Activated CD4-positive, alpha-beta memory T cell treated with anti-CD3 and anti-CD28 coated beads for 36 hours (primary cell): Measurements from ENCODE around the gene FIGNL2. TPM values are rescaled to one million over a fixed set of nuclear protein-coding genes. Genes with fewer than 3 reads are reported as not detected.
A peak's percentile ranks its signal among the peaks of the same experiment; 100 is the strongest.

Source experiments
- CTCF ChIA-PET: fragments of 350-600 bp; sonication (Branson Sonifier 250); formaldehyde crosslinking; loops from one replicate; lab custom pipeline; 2021; ENCODE audit warnings: antibody characterized with exemption, inconsistent platforms; lab: Charles Lee
- POLR2A ChIA-PET: fragments of 350-600 bp; sonication (Branson Sonifier 250); formaldehyde crosslinking; loops from one replicate; lab custom pipeline; 2021; ENCODE audit warnings: antibody characterized with exemption; lab: Charles Lee
- DNase-seq: peaks from one replicate; pipeline ENCODE4 v3.0.0-alpha.2; 2020
- H3K27ac Mint-ChIP-seq: one replicate; pipeline ENCODE4 v1.8.0; 2021; ENCODE audit warnings: mixed read lengths
- H3K27me3 Mint-ChIP-seq: one replicate; pipeline ENCODE4 v1.8.0; 2021; ENCODE audit warnings: mixed read lengths
- H3K36me3 Mint-ChIP-seq: one replicate; pipeline ENCODE4 v1.8.0; 2021; ENCODE audit warnings: mixed read lengths
- H3K4me1 Mint-ChIP-seq: one replicate; pipeline ENCODE4 v1.8.0; 2021; ENCODE audit warnings: low read depth, mixed read lengths
- H3K4me3 Mint-ChIP-seq: one replicate; pipeline ENCODE4 v1.8.0; 2021; ENCODE audit warnings: mild to moderate bottlenecking, mixed read lengths
- H3K9me3 Mint-ChIP-seq: one replicate; pipeline ENCODE4 v1.8.0; 2021; ENCODE audit warnings: mixed read lengths
- intact Hi-C: fragments of 100-400 bp; cut with micrococcal nuclease; formaldehyde crosslinking; loops from one replicate; pipeline ENCODE4 v1.15.1; 2023
- total RNA-seq, 2 experiments: library from RNA; stranded (reverse); gene quantifications; one replicate each; pipeline ENCODE4 v1.2.3, GENCODE V29; 2021

Gene FIGNL2
- total RNA-seq, 2 experiments from 2014 or later, result 0.29 to 0.31 TPM

DNA sequence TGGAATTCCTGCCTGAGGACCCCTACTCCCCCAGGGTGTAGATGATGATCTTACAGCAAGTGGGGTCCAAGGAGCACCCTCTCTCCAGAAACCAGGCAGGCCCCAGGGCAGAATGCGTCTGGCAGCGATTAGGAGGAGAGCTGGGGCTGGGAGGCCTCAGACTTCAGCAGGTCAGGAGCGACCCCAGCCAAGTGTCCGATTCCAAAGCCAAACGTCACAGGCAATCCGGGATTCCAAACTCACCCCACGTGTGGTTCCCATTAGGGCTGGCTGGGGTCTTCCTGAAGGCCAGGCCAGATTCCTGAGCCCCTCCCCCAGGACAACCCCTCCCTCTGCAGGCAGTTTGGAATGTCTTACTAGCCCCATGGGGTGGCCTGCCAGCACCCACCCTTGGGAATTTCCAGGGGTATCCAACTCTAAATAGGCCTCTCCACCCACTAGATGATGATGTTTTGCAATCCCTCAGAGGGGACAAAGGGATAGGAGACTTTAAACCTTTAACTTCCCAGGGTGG, 17.3 kb upstream of the FIGNL2 start:
- ChIA-PET POLR2A (no interaction called here), CTCF (no interaction called here)
- intact Hi-C loops, result loop anchor here (5.0 kb wide), 1 partner anchor 39 kb away; no protein-coding TSS in a partner anchor
- H3K36me3 Mint-ChIP-seq, result no peaks in the 10 kb centered on the region
- H3K27me3 Mint-ChIP-seq, result peaks cover 64% of the 10 kb centered on the region
- no peak overlapping the region for H3K4me3 Mint-ChIP-seq
- no peaks in the 10 kb centered on the region for H3K9me3 Mint-ChIP-seq
- no peak for DNase-seq
- H3K27ac Mint-ChIP-seq, result no peak overlapping the region
- peaks cover 13% of the 10 kb centered on the region for H3K4me1 Mint-ChIP-seq

- DNase-seq, result no peak
- Mint-ChIP-seq H3K36me3 (no peaks in the 10 kb centered on the region), H3K9me3 (no peaks in the 10 kb centered on the region), H3K27me3 (peaks cover 61% of the 10 kb centered on the region), H3K4me1 (peaks cover 8% of the 10 kb centered on the region), H3K4me3 (no peak overlapping the region), H3K27ac (no peak overlapping the region)
- ChIA-PET POLR2A (no interaction called here), CTCF (interaction anchor here (0.6 to 1.3 kb wide), 4 partner anchors 10 to 160 kb away, joined by 3 to 6 read pairs (median 4); no protein-coding TSS in a partner anchor)
- intact Hi-C loops, result loop anchor here (5.0 kb wide), 1 partner anchor 38 kb away; no protein-coding TSS in a partner anchor
Observed at GRCh38 chr12:51864833-51865670, 16.5 kb upstream of the FIGNL2 start.

GRCh38 chr12:51863933-51864832, 15.7 kb upstream of the FIGNL2 start:
- Mint-ChIP-seq H3K36me3 (no peaks in the 10 kb centered on the region), H3K27me3 (peaks cover 56% of the 10 kb centered on the region), H3K27ac (no peak overlapping the region), H3K4me3 (peak overlapping the region; percentile 12), H3K4me1 (peaks cover 8% of the 10 kb centered on the region), H3K9me3 (no peaks in the 10 kb centered on the region)
- intact Hi-C loops, result no loop called here
- DNase-seq, result peak; percentile 58
- CTCF ChIA-PET, result interaction anchor here (0.6 to 1.3 kb wide), 4 partner anchors 11 to 161 kb away, joined by 3 to 6 read pairs (median 4); no protein-coding TSS in a partner anchor
- POLR2A ChIA-PET, result interaction anchor here (0.6 kb wide), 1 partner anchor 54 kb away, joined by 3 read pairs; no protein-coding TSS in a partner anchor

GRCh38 chr12:51863363-51863932, 14.9 kb upstream of the FIGNL2 start:
- peaks cover 51% of the 10 kb centered on the region for H3K27me3 Mint-ChIP-seq
- H3K4me3 Mint-ChIP-seq, result no peak overlapping the region
- DNase-seq, result no peak
- ChIA-PET POLR2A (interaction anchor here (1.6 kb wide), 1 partner anchor 35 kb away, joined by 3 read pairs; no protein-coding TSS in a partner anchor), CTCF (interaction anchor here (0.8 to 1.1 kb wide), 1 partner anchor 12 kb away, joined by 4 to 6 read pairs; no protein-coding TSS in a partner anchor)
- H3K27ac Mint-ChIP-seq, result no peak overlapping the region
- no peaks in the 10 kb centered on the region for H3K9me3 Mint-ChIP-seq
- peaks cover 8% of the 10 kb centered on the region for H3K4me1 Mint-ChIP-seq
- intact Hi-C loops, result no loop called here
- no peaks in the 10 kb centered on the region for H3K36me3 Mint-ChIP-seq

DNA sequence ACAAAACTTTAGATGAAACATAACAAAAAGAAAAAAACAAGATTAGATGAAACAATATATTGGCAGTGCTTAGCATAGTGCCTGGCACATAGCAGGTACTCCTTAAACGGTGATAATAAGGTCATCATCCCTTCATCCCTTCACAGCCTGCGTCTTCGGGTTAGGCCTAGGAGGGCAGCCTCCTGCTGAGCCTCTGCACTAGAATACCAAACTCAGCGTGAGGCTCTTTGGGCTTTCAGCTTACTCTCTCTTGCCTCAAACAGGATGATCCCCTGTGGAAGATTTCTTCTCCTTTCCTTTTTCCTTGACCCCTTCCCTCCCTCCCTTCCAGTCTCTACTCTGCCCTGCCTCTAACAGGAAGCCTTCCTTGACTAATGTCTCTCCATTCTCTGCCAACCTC, 14.4 kb upstream of the FIGNL2 start:
- H3K27me3 Mint-ChIP-seq, result peaks cover 46% of the 10 kb centered on the region
- no peak for DNase-seq
- H3K9me3 Mint-ChIP-seq, result no peaks in the 10 kb centered on the region
- intact Hi-C loops, result no loop called here
- no peaks in the 10 kb centered on the region for H3K36me3 Mint-ChIP-seq
- no peak overlapping the region for H3K27ac Mint-ChIP-seq
- peaks cover 8% of the 10 kb centered on the region for H3K4me1 Mint-ChIP-seq
- no peak overlapping the region for H3K4me3 Mint-ChIP-seq
- ChIA-PET CTCF (interaction anchor here (0.8 kb wide), 1 partner anchor 12 kb away, joined by 4 read pairs; no protein-coding TSS in a partner anchor), POLR2A (interaction anchor here (1.6 kb wide), 1 partner anchor 35 kb away, joined by 3 read pairs; no protein-coding TSS in a partner anchor)

- Mint-ChIP-seq H3K4me1 (peaks cover 8% of the 10 kb centered on the region), H3K4me3 (no peak overlapping the region), H3K36me3 (no peaks in the 10 kb centered on the region), H3K27me3 (peaks cover 44% of the 10 kb centered on the region), H3K9me3 (no peaks in the 10 kb centered on the region), H3K27ac (no peak overlapping the region)
- no peak for DNase-seq
- intact Hi-C loops, result no loop called here
- POLR2A ChIA-PET, result no interaction called here
- CTCF ChIA-PET, result no interaction called here
Observed at GRCh38 chr12:51860986-51861385, 12.5 kb upstream of the FIGNL2 start.

DNA sequence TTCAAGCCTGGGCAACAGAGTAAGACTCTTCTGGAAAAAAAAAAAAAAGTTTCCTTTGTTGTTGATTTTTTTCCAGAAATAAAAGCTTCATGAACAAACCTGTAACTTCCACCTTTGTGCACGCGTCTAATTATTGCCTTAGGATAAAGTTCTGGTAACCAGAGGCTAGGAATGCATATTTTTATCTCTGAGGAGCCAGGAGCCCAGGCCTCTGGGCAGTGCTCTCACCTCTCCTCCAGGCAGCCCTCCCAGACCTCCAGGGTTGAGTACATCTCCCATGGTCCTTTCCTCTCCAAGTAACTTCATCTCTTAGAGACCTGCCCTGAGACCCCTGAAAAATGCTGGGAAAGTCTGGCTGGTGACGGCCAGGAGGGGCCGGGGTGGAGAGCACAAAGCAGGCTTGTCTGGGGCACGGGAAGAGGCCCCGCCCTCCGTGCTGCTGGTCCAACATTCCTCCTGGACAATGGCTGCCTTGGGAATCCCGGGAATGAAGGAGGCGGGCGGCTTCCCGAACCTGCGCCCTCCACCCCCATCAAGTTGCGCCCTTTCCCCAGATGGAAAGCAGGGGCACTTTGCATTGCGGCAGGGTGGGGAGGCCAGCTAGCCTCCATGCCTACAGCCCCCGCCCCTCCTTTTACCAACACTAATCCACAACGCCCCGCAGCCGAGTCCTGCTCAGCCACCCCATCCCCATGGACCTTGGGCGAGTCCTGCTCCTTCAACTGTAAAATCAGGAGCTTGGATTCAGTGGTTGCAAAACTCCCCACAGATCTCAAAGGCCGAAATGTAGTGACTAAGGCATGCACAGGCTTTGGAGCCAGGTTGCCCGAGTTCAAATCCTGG, 7.3 kb upstream of the FIGNL2 start:
- DNase-seq, result no peak
- Mint-ChIP-seq H3K4me1 (peaks cover 9% of the 10 kb centered on the region), H3K4me3 (no peak overlapping the region), H3K36me3 (no peaks in the 10 kb centered on the region), H3K27ac (no peak overlapping the region), H3K9me3 (no peaks in the 10 kb centered on the region), H3K27me3 (peaks cover 13% of the 10 kb centered on the region)
- ChIA-PET CTCF (interaction anchor here (0.6 kb wide), 1 partner anchor 469 kb away, joined by 3 read pairs; no protein-coding TSS in a partner anchor), POLR2A (interaction anchor here (0.6 kb wide), 1 partner anchor 356 kb away, joined by 4 read pairs; no protein-coding TSS in a partner anchor)
- intact Hi-C loops, result no loop called here

DNA sequence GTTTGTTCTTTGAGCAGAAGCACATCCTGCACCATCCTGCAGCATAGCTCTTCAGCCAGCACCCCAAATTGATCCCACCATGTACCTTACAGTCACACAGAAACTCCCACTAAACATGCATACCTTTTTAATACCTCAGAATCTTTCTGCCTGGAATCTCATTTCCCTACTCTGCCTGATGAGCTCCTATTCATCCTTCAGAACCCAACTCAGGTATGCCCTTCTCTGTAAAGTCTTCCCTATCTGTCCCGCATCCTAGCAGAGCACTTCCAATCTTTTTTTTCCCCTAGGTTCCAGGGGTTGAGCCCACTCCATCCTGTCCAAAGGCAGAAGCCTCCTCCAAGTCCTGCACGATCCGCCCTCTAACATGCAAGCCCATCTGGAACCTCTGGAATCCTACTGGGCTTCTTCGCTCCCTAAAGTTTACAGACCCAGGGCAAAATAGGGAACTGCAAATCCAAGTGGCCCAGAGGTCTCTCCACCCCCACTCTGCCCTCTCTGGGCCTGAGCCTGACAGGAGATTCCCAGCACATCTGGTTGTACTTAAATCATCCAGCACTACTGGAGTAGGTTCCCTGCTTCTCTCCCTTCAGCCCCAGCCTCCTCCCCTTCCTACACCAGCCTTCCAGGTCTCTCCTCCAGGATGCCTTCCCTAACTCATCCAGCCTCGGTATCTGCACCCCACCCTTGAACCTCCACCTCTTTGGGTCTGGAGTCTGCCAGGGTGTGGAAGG, 4.1 kb upstream of the FIGNL2 start:
- H3K9me3 Mint-ChIP-seq, result no peaks in the 10 kb centered on the region
- H3K36me3 Mint-ChIP-seq, result no peaks in the 10 kb centered on the region
- intact Hi-C loops, result no loop called here
- H3K4me3 Mint-ChIP-seq, result no peak overlapping the region
- H3K4me1 Mint-ChIP-seq, result peaks cover 11% of the 10 kb centered on the region
- POLR2A ChIA-PET, result no interaction called here
- H3K27me3 Mint-ChIP-seq, result peaks cover 16% of the 10 kb centered on the region
- no peak overlapping the region for H3K27ac Mint-ChIP-seq
- CTCF ChIA-PET, result no interaction called here
- no peak for DNase-seq

DNA sequence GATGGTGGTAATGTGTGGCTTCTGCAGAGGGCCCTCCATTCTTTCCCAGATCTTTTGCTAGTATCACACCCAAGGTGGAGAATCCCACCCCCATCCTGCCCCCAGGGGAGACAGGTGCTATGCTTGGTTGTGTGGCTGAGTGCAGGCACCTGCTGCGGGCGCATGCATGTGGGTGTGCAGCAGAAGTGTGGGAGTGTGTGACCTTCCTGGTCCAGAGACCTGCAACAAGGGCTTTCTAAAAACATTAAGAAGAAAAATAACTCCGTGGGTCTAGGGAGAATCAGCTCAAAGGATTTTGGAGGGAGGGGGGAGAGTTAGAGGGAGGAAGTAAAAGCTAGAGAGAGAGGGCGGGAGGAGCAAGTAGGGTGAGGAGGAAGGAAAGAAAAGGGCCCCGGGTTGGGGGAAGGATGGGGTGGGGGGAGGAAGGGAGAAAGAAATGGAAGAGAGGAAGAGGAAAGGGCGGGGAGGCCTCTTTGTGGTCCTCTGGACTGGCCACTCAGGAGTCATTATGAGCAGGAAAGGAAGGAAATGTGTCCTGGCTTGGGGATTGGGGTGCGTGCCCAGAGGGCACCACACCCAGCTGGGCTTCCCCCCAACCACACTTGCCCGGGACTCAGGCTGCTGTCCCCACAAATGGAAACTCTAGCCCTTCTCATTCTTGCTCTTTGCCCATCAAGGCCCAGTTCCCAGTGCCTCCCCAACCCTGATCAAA, 3.1 kb upstream of the FIGNL2 start:
- Mint-ChIP-seq H3K27ac (no peak overlapping the region), H3K27me3 (peaks cover 16% of the 10 kb centered on the region), H3K4me1 (peaks cover 14% of the 10 kb centered on the region), H3K4me3 (no peak overlapping the region), H3K9me3 (no peaks in the 10 kb centered on the region), H3K36me3 (no peaks in the 10 kb centered on the region)
- ChIA-PET POLR2A (no interaction called here), CTCF (interaction anchor here (0.6 kb wide), 1 partner anchor 127 kb away, joined by 4 read pairs; no protein-coding TSS in a partner anchor)
- intact Hi-C loops, result no loop called here
- DNase-seq, result no peak

DNA sequence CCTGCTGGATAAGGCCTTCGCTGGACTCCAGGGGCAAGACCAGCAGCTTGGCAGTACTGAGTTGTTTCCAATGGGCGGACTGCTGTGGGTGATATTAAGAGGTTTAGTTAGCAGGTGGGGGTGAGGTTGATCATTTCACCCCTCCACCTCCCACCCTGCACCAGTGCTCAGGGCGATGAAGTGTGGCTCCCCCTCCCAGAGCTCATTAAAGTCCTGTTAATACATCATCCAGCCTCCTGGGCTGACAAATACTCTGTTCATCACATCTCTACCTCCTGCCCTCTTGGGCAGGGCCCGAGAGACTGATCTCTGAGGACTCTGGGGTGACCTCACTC, 2.4 kb upstream of the FIGNL2 start:
- no peak overlapping the region for H3K27ac Mint-ChIP-seq
- no peaks in the 10 kb centered on the region for H3K9me3 Mint-ChIP-seq
- peaks cover 15% of the 10 kb centered on the region for H3K27me3 Mint-ChIP-seq
- H3K4me1 Mint-ChIP-seq, result peaks cover 19% of the 10 kb centered on the region
- intact Hi-C loops, result no loop called here
- CTCF ChIA-PET, result interaction anchor here (0.6 kb wide), 1 partner anchor 127 kb away, joined by 4 read pairs; no protein-coding TSS in a partner anchor
- H3K36me3 Mint-ChIP-seq, result no peaks in the 10 kb centered on the region
- no peak overlapping the region for H3K4me3 Mint-ChIP-seq
- POLR2A ChIA-PET, result no interaction called here
- DNase-seq, result no peak
